ENCODE results near the gene PTBP3. TPM values are rescaled to one million over a fixed set of nuclear protein-coding genes. Genes with fewer than 3 reads are reported as not detected.

Gene PTBP3
- total RNA-seq, 1 donor: 57.0 TPM

- H3K4me3 ChIP-seq (ENCODE audit: low read depth, low read length): no peak overlapping the region
- no peak for DNase-seq (ENCODE audit: low read depth)
- TF ChIP-seq CTCF (IDR thresholded peaks at IDR 0.05; ENCODE audit: insufficient read depth, low read depth, low read length): no peak
These were observed 162.5 kb downstream of the PTBP3 start for GRCh38 chr9:112170968-112171367.

GRCh38 chr9:112170235-112170634, 163.2 kb downstream of the PTBP3 start:
- no peak overlapping the region for H3K4me3 ChIP-seq (ENCODE audit: low read depth, low read length)
- no peak for DNase-seq (ENCODE audit: low read depth)
- no peak for TF ChIP-seq CTCF (IDR thresholded peaks at IDR 0.05; ENCODE audit: insufficient read depth, low read depth, low read length)

GRCh38 chr9:112169368-112169767, 164.1 kb downstream of the PTBP3 start:
- TF ChIP-seq CTCF (IDR thresholded peaks at IDR 0.05; ENCODE audit: insufficient read depth, low read depth, low read length): no peak
- no peak overlapping the region for H3K4me3 ChIP-seq (ENCODE audit: low read depth, low read length)
- no peak for DNase-seq (ENCODE audit: low read depth)

- no peak for DNase-seq (ENCODE audit: low read depth)
- no peak overlapping the region for H3K4me3 ChIP-seq (ENCODE audit: low read depth, low read length)
- no peak for TF ChIP-seq CTCF (IDR thresholded peaks at IDR 0.05; ENCODE audit: insufficient read depth, low read depth, low read length)
These were observed 165.2 kb downstream of the PTBP3 start for GRCh38 chr9:112168197-112168596.

Small RNA genes within 50 kb of the gene (small RNA-seq; reads per million reads assigned to genes)
- gene RF00019 (not detected), gene RN7SL430P (not detected), gene RN7SL57P (not detected), gene RNA5SP295 (not detected)

Other genes starting within 250 kb of the PTBP3 start
- gene SUSD1, start 158.3 kb downstream of the PTBP3 start, total RNA-seq: 14.5 and 29.8 TPM in 2 replicates
- 29.3 and 55.3 TPM in 2 replicates for gene HSDL2, start 46.5 kb upstream of the PTBP3 start, total RNA-seq
- gene KIAA1958, start 153.2 kb upstream of the PTBP3 start, total RNA-seq: 1.3 and 1.7 TPM in 2 replicates

Measured in fibroblast of villous mesenchyme (primary cell).